Measurements from ENCODE around the gene EIF3M. TPM values are rescaled to one million over a fixed set of nuclear protein-coding genes. Genes with fewer than 3 reads are reported as not detected.

Gene EIF3M
- polyA plus RNA-seq, 1 of the 3 experiments (the other 2 are of a cell fraction), result 359 TPM

DNA sequence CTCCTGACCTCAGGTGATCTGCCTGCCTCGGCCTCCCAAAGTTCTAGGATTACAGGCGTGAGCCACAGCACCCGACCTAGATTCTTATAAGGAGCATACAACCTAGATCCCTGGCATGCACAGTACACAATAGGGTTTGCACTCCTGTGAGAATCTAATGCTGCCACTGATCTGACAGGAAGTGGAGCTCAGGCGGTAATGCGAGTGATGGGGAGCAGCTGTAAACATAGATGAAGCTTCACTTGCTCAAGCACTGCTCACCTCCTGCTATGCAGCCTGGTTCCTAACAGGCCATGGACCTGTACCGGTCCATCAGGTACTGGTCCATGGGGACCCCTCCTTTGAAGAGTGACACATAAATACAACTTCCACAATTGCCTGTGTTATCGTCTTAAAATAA lies 44.8 kb upstream of the EIF3M start:
- no peak overlapping the region for H3K9ac ChIP-seq
- no peaks in the 10 kb centered on the region for H3K36me3 ChIP-seq (replicated peaks in 1 of 2; ENCODE audit: control insufficient read depth in 1 of 2, insufficient read depth in 2 of 2, low read length in 1 of 2)
- POLR2A ChIA-PET, result no interaction called here
- H3K27ac ChIP-seq (ENCODE audit: low read depth in 2 of 2, low read length in 1 of 2), result no peak overlapping the region
- H3K9me3 ChIP-seq, result no peaks in the 10 kb centered on the region
- peaks cover 39% of the 10 kb centered on the region for H3K27me3 ChIP-seq (ENCODE audit: insufficient read depth)
- H3F3A ChIP-seq (replicated peaks; ENCODE audit: insufficient read depth), result no peaks in the 10 kb centered on the region
- no peaks in the 10 kb centered on the region for H3K9me2 ChIP-seq
- no peak overlapping the region for H2AFZ ChIP-seq (ENCODE audit: low read depth)
- TF ChIP-seq RCOR1 (IDR thresholded peaks at IDR 0.05; ENCODE audit: low read length), result no peak
- no peak for TF ChIP-seq EP300 (IDR thresholded peaks at IDR 0.05; ENCODE audit: borderline replicate concordance in 1 of 2, low read depth in 1 of 2, low read length in 1 of 2)
- TF ChIP-seq, protein P1, sequence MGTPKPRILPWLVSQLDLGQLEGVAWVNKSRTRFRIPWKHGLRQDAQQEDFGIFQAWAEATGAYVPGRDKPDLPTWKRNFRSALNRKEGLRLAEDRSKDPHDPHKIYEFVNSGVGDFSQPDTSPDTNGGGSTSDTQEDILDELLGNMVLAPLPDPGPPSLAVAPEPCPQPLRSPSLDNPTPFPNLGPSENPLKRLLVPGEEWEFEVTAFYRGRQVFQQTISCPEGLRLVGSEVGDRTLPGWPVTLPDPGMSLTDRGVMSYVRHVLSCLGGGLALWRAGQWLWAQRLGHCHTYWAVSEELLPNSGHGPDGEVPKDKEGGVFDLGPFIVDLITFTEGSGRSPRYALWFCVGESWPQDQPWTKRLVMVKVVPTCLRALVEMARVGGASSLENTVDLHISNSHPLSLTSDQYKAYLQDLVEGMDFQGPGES (IDR thresholded peaks at IDR 0.05; ENCODE audit: low read depth, low read length), result no peak
- TF ChIP-seq, protein P2, sequence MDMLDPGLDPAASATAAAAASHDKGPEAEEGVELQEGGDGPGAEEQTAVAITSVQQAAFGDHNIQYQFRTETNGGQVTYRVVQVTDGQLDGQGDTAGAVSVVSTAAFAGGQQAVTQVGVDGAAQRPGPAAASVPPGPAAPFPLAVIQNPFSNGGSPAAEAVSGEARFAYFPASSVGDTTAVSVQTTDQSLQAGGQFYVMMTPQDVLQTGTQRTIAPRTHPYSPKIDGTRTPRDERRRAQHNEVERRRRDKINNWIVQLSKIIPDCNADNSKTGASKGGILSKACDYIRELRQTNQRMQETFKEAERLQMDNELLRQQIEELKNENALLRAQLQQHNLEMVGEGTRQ (IDR thresholded peaks at IDR 0.05; ENCODE audit: borderline replicate concordance, low read depth, low read length), result no peak
- TF ChIP-seq GABPA (IDR thresholded peaks at IDR 0.05; ENCODE audit: low read depth), result no peak
- TF ChIP-seq TAF1 (IDR thresholded peaks at IDR 0.05; ENCODE audit: borderline replicate concordance, low read depth, low read length), result no peak
- TF ChIP-seq, protein P3, sequence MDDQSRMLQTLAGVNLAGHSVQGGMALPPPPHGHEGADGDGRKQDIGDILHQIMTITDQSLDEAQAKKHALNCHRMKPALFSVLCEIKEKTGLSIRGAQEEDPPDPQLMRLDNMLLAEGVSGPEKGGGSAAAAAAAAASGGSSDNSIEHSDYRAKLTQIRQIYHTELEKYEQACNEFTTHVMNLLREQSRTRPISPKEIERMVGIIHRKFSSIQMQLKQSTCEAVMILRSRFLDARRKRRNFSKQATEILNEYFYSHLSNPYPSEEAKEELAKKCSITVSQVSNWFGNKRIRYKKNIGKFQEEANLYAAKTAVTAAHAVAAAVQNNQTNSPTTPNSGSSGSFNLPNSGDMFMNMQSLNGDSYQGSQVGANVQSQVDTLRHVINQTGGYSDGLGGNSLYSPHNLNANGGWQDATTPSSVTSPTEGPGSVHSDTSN (IDR thresholded peaks at IDR 0.05), result no peak
- TF ChIP-seq, protein P4, sequence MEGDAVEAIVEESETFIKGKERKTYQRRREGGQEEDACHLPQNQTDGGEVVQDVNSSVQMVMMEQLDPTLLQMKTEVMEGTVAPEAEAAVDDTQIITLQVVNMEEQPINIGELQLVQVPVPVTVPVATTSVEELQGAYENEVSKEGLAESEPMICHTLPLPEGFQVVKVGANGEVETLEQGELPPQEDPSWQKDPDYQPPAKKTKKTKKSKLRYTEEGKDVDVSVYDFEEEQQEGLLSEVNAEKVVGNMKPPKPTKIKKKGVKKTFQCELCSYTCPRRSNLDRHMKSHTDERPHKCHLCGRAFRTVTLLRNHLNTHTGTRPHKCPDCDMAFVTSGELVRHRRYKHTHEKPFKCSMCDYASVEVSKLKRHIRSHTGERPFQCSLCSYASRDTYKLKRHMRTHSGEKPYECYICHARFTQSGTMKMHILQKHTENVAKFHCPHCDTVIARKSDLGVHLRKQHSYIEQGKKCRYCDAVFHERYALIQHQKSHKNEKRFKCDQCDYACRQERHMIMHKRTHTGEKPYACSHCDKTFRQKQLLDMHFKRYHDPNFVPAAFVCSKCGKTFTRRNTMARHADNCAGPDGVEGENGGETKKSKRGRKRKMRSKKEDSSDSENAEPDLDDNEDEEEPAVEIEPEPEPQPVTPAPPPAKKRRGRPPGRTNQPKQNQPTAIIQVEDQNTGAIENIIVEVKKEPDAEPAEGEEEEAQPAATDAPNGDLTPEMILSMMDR (IDR thresholded peaks at IDR 0.05), result no peak
- TF ChIP-seq FOSL2 (IDR thresholded peaks at IDR 0.05; ENCODE audit: borderline replicate concordance, low read depth), result no peak
- TF ChIP-seq FOXM1 (IDR thresholded peaks at IDR 0.05; ENCODE audit: low read depth), result no peak
- no peak for TF ChIP-seq NFIC (IDR thresholded peaks at IDR 0.05; ENCODE audit: borderline replicate concordance)
- TF ChIP-seq RFX5 (IDR thresholded peaks at IDR 0.05; ENCODE audit: low read length), result no peak
- TF ChIP-seq TCF12 (IDR thresholded peaks at IDR 0.05), result no peak
- TF ChIP-seq RAD21 (IDR thresholded peaks at IDR 0.05; ENCODE audit: low read length), result no peak
- TF ChIP-seq ELF1 (IDR thresholded peaks at IDR 0.05), result no peak
- TF ChIP-seq, protein P5, sequence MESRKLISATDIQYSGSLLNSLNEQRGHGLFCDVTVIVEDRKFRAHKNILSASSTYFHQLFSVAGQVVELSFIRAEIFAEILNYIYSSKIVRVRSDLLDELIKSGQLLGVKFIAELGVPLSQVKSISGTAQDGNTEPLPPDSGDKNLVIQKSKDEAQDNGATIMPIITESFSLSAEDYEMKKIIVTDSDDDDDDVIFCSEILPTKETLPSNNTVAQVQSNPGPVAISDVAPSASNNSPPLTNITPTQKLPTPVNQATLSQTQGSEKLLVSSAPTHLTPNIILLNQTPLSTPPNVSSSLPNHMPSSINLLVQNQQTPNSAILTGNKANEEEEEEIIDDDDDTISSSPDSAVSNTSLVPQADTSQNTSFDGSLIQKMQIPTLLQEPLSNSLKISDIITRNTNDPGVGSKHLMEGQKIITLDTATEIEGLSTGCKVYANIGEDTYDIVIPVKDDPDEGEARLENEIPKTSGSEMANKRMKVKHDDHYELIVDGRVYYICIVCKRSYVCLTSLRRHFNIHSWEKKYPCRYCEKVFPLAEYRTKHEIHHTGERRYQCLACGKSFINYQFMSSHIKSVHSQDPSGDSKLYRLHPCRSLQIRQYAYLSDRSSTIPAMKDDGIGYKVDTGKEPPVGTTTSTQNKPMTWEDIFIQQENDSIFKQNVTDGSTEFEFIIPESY (IDR thresholded peaks at IDR 0.05; ENCODE audit: borderline replicate concordance, low read depth), result no peak
- no peak for TF ChIP-seq SIN3A (IDR thresholded peaks at IDR 0.05; ENCODE audit: borderline replicate concordance, low read depth, low read length)
- TF ChIP-seq, protein P6, sequence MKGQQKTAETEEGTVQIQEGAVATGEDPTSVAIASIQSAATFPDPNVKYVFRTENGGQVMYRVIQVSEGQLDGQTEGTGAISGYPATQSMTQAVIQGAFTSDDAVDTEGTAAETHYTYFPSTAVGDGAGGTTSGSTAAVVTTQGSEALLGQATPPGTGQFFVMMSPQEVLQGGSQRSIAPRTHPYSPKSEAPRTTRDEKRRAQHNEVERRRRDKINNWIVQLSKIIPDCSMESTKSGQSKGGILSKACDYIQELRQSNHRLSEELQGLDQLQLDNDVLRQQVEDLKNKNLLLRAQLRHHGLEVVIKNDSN (IDR thresholded peaks at IDR 0.05; ENCODE audit: borderline replicate concordance, low read depth), result no peak
- no peak for TF ChIP-seq JUND (IDR thresholded peaks at IDR 0.05)
- TF ChIP-seq NRF1 (IDR thresholded peaks at IDR 0.05; ENCODE audit: low read depth, low read length), result no peak
- no peak for DNase-seq
- no peaks in the 10 kb centered on the region for H4K20me1 ChIP-seq (ENCODE audit: insufficient read depth)
- no peak overlapping the region; the same call in 1 of the 2 replicates for H3K4me2 ChIP-seq
- no peak overlapping the region for H3K4me3 ChIP-seq (ENCODE audit: low read depth in 2 of 2, low read length in 1 of 2)
- H3K4me1 ChIP-seq (ENCODE audit: control insufficient read depth in 1 of 2, insufficient read depth in 2 of 2, low read depth in 1 of 2, low read length in 1 of 2), result no peaks in the 10 kb centered on the region; a peak in 1 of 4 replicates
- WGBS (ENCODE audit: low lambda C conversion rate), result 18% methylated on average over 6 of the region's 7 CpGs
- CTCF ChIA-PET, result no interaction called here
- no peaks in the 10 kb centered on the region for H3K79me2 ChIP-seq (ENCODE audit: insufficient read depth)

Measured in SK-N-SH (cell line).